Hepatocyte (in vitro differentiated cells): Measurements from ENCODE around the gene LRRC4. TPM values are rescaled to one million over a fixed set of nuclear protein-coding genes. Genes with fewer than 3 reads are reported as not detected.

Source experiments
- DNase-seq: peaks from one replicate; pipeline ENCODE4 v3.0.0-alpha.2; 2016; ENCODE audit warnings: low spot score
- H2AFZ ChIP-seq: fragments of 200-600 bp; sonication (generic); 2 replicates; pipeline ENCODE4 v1.6.0; 2016; ENCODE audit warnings: antibody characterized with exemption, mild to moderate bottlenecking
- H3K27ac ChIP-seq: fragments of 200-600 bp; sonication (generic); 2 replicates; pipeline ENCODE4 v1.5.1; 2016; ENCODE audit warnings: mild to moderate bottlenecking
- H3K27me3 ChIP-seq: fragments of 200-600 bp; sonication (generic); 2 replicates; pipeline ENCODE4 v1.6.1; 2016
- H3K36me3 ChIP-seq: fragments of 200-600 bp; sonication (generic); replicated peaks from 2 replicates; pipeline ENCODE4 v1.5.1; 2016; ENCODE audit warnings: low read depth; ENCODE audit not compliant: insufficient read depth
- H3K4me1 ChIP-seq: fragments of 200-600 bp; sonication (generic); 2 replicates; pipeline ENCODE4 v1.5.1; 2016; ENCODE audit warnings: mild to moderate bottlenecking, moderate library complexity; ENCODE audit not compliant: insufficient read depth
- H3K4me2 ChIP-seq: fragments of 200-600 bp; sonication (generic); 2 replicates; pipeline ENCODE4 v1.6.0; 2016
- H3K4me3 ChIP-seq: fragments of 200-600 bp; sonication (generic); 2 replicates; pipeline ENCODE4 v1.5.1; 2016; ENCODE audit warnings: mild to moderate bottlenecking
- H3K79me2 ChIP-seq: fragments of 200-600 bp; sonication (generic); 2 replicates; pipeline ENCODE4 v1.6.0; 2017; ENCODE audit warnings: mild to moderate bottlenecking
- H3K9me2 ChIP-seq: fragments of 200-600 bp; sonication (generic); replicated peaks from 2 replicates; pipeline ENCODE4 v1.6.0; 2017; ENCODE audit warnings: mild to moderate bottlenecking; ENCODE audit not compliant: insufficient read depth
- H3K9me3 ChIP-seq: fragments of 200-600 bp; sonication (generic); 2 replicates; pipeline ENCODE4 v1.5.1; 2016; ENCODE audit warnings: low read depth, mild to moderate bottlenecking
- H4K20me1 ChIP-seq: fragments of 200-600 bp; sonication (generic); 2 replicates; pipeline ENCODE4 v1.6.0; 2016; ENCODE audit warnings: mild to moderate bottlenecking; ENCODE audit not compliant: insufficient read depth, poor library complexity, severe bottlenecking
- EZH2 ChIP-seq: fragments of 200-600 bp; sonication (generic); IDR thresholded peaks from 2 replicates; pipeline ENCODE4 v1.6.1; 2016; ENCODE audit warnings: antibody characterized with exemption, mild to moderate bottlenecking, borderline replicate concordance
- EZH2phosphoT487 ChIP-seq: fragments of 200-600 bp; sonication (generic); IDR thresholded peaks from one replicate; pipeline ENCODE4 v1.6.1; 2018; ENCODE audit warnings: antibody characterized with exemption, mild to moderate bottlenecking, low read depth, moderate library complexity; ENCODE audit not compliant: unreplicated experiment, severe bottlenecking
- WGBS: methylation state at CpG from one replicate; pipeline ENCODE4 v1.1.6; 2016; ENCODE audit warnings: low lambda C conversion rate; ENCODE audit errors: missing lambda C conversion rate; 5-methylcytosine and 5-hydroxymethylcytosine counted together
- polyA plus RNA-seq: library from polyadenylated mRNA; unstranded; fragments of >200 nt; fragmentation: Nextera tagmentation; extraction: Ambion mirVana; gene quantifications from 2 replicates; pipeline ENCODE4 v1.2.1, GENCODE V29; 2016
- total RNA-seq: library from RNA; depleted of rRNA; stranded (reverse); fragments of >200 nt; gene quantifications from 2 replicates; pipeline ENCODE4 v1.2.3, GENCODE V29; 2014
- TF ChIP-seq, protein P1 (sequence below): fragments of 200-600 bp; sonication (generic); IDR thresholded peaks from 2 replicates; pipeline ENCODE4 v1.5.1; 2016; ENCODE audit warnings: antibody characterized with exemption, mild to moderate bottlenecking; ENCODE audit not compliant: poor library complexity

The LRRC4 gene
- total and polyA plus RNA-seq, 2 experiments from 2014 or later, result 3.9 to 15.1 TPM

DNA sequence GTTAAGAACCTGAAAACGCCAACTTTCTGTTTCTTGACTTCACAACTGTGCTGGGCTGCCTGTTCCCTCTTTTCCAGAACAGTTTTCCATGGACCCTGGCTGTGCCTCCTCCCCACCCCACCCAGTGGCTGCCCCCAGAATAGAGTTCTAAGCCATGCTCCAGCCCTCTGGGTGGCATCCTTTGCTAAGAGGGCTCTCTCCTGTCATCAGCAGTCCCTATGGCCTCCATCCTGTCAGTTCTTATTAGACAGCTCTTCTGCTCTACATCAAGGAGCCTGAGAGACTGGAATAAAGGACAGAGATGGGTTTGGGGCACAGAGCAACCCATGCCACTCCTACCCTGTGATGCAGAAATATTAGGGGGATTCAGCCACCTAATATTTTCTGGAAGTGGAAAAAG lies 13.9 kb upstream of the LRRC4 start:
- TF ChIP-seq EZH2phosphoT487, result no peak
- no peak for TF ChIP-seq EZH2
- TF ChIP-seq, protein P1, sequence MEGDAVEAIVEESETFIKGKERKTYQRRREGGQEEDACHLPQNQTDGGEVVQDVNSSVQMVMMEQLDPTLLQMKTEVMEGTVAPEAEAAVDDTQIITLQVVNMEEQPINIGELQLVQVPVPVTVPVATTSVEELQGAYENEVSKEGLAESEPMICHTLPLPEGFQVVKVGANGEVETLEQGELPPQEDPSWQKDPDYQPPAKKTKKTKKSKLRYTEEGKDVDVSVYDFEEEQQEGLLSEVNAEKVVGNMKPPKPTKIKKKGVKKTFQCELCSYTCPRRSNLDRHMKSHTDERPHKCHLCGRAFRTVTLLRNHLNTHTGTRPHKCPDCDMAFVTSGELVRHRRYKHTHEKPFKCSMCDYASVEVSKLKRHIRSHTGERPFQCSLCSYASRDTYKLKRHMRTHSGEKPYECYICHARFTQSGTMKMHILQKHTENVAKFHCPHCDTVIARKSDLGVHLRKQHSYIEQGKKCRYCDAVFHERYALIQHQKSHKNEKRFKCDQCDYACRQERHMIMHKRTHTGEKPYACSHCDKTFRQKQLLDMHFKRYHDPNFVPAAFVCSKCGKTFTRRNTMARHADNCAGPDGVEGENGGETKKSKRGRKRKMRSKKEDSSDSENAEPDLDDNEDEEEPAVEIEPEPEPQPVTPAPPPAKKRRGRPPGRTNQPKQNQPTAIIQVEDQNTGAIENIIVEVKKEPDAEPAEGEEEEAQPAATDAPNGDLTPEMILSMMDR, result no peak
- DNase-seq, result no peak
- no peak overlapping the region for H2AFZ ChIP-seq
- H3K27ac ChIP-seq, result no peak overlapping the region
- no peaks in the 10 kb centered on the region for H3K9me2 ChIP-seq
- no peaks in the 10 kb centered on the region for H3K36me3 ChIP-seq
- peaks cover 8% of the 10 kb centered on the region for H3K79me2 ChIP-seq
- no peak overlapping the region for H3K4me2 ChIP-seq
- peaks cover 16% of the 10 kb centered on the region for H4K20me1 ChIP-seq
- no peaks in the 10 kb centered on the region for H3K9me3 ChIP-seq
- no peak overlapping the region for H3K4me3 ChIP-seq
- H3K27me3 ChIP-seq, result no peaks in the 10 kb centered on the region
- H3K4me1 ChIP-seq, result no peaks in the 10 kb centered on the region
- WGBS, result 82% methylated on average over 1 of the region's 1 CpG

DNA sequence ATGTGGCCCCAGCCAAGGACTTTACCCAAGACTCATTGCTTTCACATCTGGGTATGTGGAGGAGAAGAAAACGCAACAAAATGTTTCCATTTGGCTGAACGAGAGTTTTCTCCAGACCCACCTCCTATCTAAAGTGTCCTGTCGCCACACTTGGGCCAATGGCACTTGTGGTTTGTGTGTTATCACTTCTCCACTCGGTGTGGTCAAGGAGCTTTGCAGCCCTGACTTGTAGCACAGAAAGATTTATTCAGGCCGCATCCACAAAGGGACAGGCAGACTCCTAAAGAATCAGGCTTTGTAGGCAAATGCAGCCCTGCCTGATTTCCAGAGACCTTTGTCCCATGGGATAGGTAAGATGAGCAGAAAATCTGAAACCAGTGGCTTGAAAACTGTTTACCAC lies 12.8 kb upstream of the LRRC4 start:
- no peaks in the 10 kb centered on the region for H3K36me3 ChIP-seq
- H4K20me1 ChIP-seq, result peaks cover 11% of the 10 kb centered on the region
- peaks cover 9% of the 10 kb centered on the region for H3K4me1 ChIP-seq
- DNase-seq, result no peak
- H2AFZ ChIP-seq, result no peak overlapping the region
- 77% methylated on average over 5 of the region's 5 CpGs for WGBS
- peaks cover 8% of the 10 kb centered on the region for H3K79me2 ChIP-seq
- no peaks in the 10 kb centered on the region for H3K27me3 ChIP-seq
- H3K9me3 ChIP-seq, result no peaks in the 10 kb centered on the region
- H3K4me2 ChIP-seq, result no peak overlapping the region
- TF ChIP-seq EZH2phosphoT487 (no peak), EZH2 (no peak)
- TF ChIP-seq, protein P1, result no peak
- no peak overlapping the region for H3K27ac ChIP-seq
- H3K9me2 ChIP-seq, result no peaks in the 10 kb centered on the region
- H3K4me3 ChIP-seq, result no peak overlapping the region

DNA sequence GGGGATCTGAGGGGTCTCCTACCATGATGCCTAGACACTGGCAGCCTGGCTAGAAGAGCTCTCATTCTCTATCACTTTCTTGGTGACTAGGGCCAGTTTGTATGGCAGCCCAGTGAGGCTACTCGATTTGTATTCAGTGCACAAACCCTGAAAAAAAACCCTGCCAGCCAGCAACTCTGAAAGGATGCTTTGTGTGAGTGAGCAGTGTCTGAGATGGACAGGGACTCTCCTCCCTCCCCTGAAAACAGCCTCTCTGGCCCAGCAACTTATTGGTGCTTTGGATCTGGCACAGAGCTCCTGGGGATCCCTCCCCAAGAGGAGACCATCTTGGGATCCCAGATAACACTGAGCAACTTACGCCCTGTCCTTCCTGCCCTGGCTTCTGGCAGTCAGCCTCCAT lies 10.8 kb upstream of the LRRC4 start:
- no peak overlapping the region for H2AFZ ChIP-seq
- H3K4me1 ChIP-seq, result peaks cover 9% of the 10 kb centered on the region
- 97% methylated on average over 2 of the region's 2 CpGs for WGBS
- no peak overlapping the region for H3K27ac ChIP-seq
- TF ChIP-seq EZH2phosphoT487, result no peak
- H3K4me2 ChIP-seq, result no peak overlapping the region
- H4K20me1 ChIP-seq, result peaks cover 6% of the 10 kb centered on the region
- no peaks in the 10 kb centered on the region for H3K9me2 ChIP-seq
- H3K79me2 ChIP-seq, result peaks cover 10% of the 10 kb centered on the region
- no peaks in the 10 kb centered on the region for H3K36me3 ChIP-seq
- H3K4me3 ChIP-seq, result no peak overlapping the region
- H3K27me3 ChIP-seq, result no peaks in the 10 kb centered on the region
- DNase-seq, result no peak
- no peaks in the 10 kb centered on the region for H3K9me3 ChIP-seq

DNA sequence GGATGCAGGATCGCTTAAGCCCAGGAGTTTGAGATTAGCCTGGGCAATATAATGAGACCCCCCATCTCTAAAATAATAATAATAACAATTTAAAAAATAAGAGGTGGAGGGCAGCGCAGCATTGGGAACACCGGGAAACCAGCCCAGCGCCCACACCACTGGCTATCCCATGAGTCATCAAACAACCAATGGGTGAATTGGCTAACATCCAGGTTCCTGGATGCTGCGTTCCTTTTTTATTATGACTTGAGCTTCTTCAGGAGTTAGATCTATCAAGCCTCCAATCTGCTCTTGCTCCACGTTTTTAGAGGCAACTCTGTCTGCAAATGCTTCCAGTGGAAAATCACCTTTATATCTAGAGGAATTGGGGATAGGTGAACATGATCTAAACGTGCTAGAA lies 10.0 kb upstream of the LRRC4 start:
- H2AFZ ChIP-seq, result no peak overlapping the region
- no peak overlapping the region for H3K27ac ChIP-seq
- no peaks in the 10 kb centered on the region for H3K27me3 ChIP-seq
- TF ChIP-seq EZH2phosphoT487 (no peak), EZH2 (no peak)
- TF ChIP-seq, protein P1, result no peak
- H3K4me3 ChIP-seq, result no peak overlapping the region
- no peak overlapping the region for H3K4me2 ChIP-seq
- peaks cover 6% of the 10 kb centered on the region for H4K20me1 ChIP-seq
- no peaks in the 10 kb centered on the region for H3K36me3 ChIP-seq
- H3K79me2 ChIP-seq, result peaks cover 14% of the 10 kb centered on the region
- 84% methylated on average over 7 of the region's 7 CpGs for WGBS
- no peaks in the 10 kb centered on the region for H3K9me2 ChIP-seq
- H3K9me3 ChIP-seq, result no peaks in the 10 kb centered on the region
- DNase-seq, result no peak
- H3K4me1 ChIP-seq, result peaks cover 9% of the 10 kb centered on the region
